GM12891 (cell line): Measurements from ENCODE around the gene ZNF678.

Source experiments
- POLR2A ChIP-seq: IDR thresholded peaks from 2 replicates; pipeline ENCODE4 v1.6.1; 2011; ENCODE audit warnings: low read depth, low read length, control low read depth
- POLR2AphosphoS5 ChIP-seq: IDR thresholded peaks from 2 replicates; pipeline ENCODE4 v1.6.1; 2011; ENCODE audit warnings: low read depth, low read length, control low read depth
- SPI1 ChIP-seq: IDR thresholded peaks from 2 replicates; pipeline ENCODE4 v1.6.1; 2011; ENCODE audit warnings: low read depth, low read length, control low read depth

DNA sequence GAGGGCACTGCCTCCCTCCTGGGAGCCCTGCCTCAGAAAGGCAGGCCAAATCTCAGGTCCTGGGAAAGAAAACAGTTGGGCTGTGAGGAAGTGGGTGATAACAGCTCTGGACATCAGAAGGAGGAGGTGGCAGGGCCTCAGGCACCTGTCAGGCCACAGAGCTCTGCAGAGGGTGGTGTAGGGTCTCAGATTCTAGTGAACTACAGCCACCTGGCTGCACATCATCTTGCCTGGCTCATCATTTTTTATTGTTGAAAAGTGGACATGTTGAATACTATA lies 15.3 kb upstream of the ZNF678 start:
- no peak for TF ChIP-seq POLR2AphosphoS5
- no peak for TF ChIP-seq POLR2A
- no peak for TF ChIP-seq SPI1
